H1 (cell line): ENCODE measurements around the gene TUBGCP6. TPM values are rescaled to one million over a fixed set of nuclear protein-coding genes. Genes with fewer than 3 reads are reported as not detected.

Experiments
- CTCF ChIA-PET: fragments of 300-600 bp; sonication (Branson Sonifier 250); formaldehyde crosslinking; loops from one replicate; lab custom pipeline; 2021; ENCODE audit not compliant: partially characterized antibody; lab: Charles Lee
- POLR2A ChIA-PET: fragments of 300-600 bp; sonication (Branson Sonifier 250); formaldehyde crosslinking; loops from one replicate; lab custom pipeline; 2021; ENCODE audit warnings: inconsistent platforms; ENCODE audit not compliant: partially characterized antibody; lab: Charles Lee
- DNase-seq, 2 experiments: peaks; one replicate each; pipeline versions ENCODE4 v3.0.0 to v3.0.0-alpha.2; 2010 to 2022; ENCODE audit warnings: low spot score in 2 of 2, low read depth in 1 of 2, mixed read lengths in 1 of 2
- FAIRE-seq: peaks from 2 replicates; lab custom pipeline; 2011; peaks lifted over from hg19 to GRCh38; lab: Jason Lieb, UNC
- H2AFZ ChIP-seq: 2 replicates; pipeline ENCODE4 v1.8.1; 2012; ENCODE audit warnings: low read length, inconsistent platforms
- H2AK5ac ChIP-seq: 2 replicates; pipeline ENCODE4 v1.6.1; 2013; ENCODE audit warnings: low read depth, low read length
- H2BK120ac ChIP-seq: replicated peaks from 2 replicates; pipeline ENCODE3; 2013; ENCODE audit warnings: low read depth, low read length, inconsistent platforms
- H2BK12ac ChIP-seq: 2 replicates; pipeline ENCODE4 v1.6.1; 2013; ENCODE audit warnings: low read depth, low read length
- H2BK15ac ChIP-seq: 2 replicates; pipeline ENCODE4 v1.6.1; 2013; ENCODE audit warnings: low read length
- H2BK20ac ChIP-seq: 2 replicates; pipeline ENCODE4 v1.6.1; 2013; ENCODE audit warnings: low read length
- H2BK5ac ChIP-seq: 2 replicates; pipeline ENCODE4 v1.6.1; 2013; ENCODE audit warnings: low read depth, low read length
- H3K14ac ChIP-seq: 2 replicates; pipeline ENCODE4 v1.6.1; 2013; ENCODE audit warnings: inconsistent platforms; ENCODE audit not compliant: insufficient read length
- H3K18ac ChIP-seq: 2 replicates; pipeline ENCODE4 v1.6.1; 2013; ENCODE audit warnings: low read length; ENCODE audit errors: extremely low read depth
- H3K23ac ChIP-seq: 2 replicates; pipeline ENCODE4 v1.6.1; 2013; ENCODE audit warnings: inconsistent platforms; ENCODE audit not compliant: insufficient read length
- H3K23me2 ChIP-seq: 2 replicates; pipeline ENCODE4 v1.6.1; 2013; ENCODE audit warnings: low read depth, low read length
- H3K27ac ChIP-seq: 2 replicates; pipeline ENCODE4 v1.6.1; 2011; ENCODE audit warnings: low read depth, low read length, inconsistent platforms
- H3K27me3 ChIP-seq, 4 experiments: replicated peaks in 1 of 4; 1 replicate in 1 of 4; 2 replicates in 3 of 4; pipeline versions ENCODE4 v1.6.1 to v1.8.1; 2011 to 2013; ENCODE audit warnings: low read length in 3 of 4, mild to moderate bottlenecking in 3 of 4, inconsistent platforms in 2 of 4, mixed read lengths in 2 of 4, moderate library complexity in 1 of 4; ENCODE audit not compliant: control insufficient read depth in 3 of 4, insufficient read depth in 3 of 4; ENCODE audit errors: extremely low read depth in 1 of 4
- H3K36me3 ChIP-seq, 4 experiments: 2 replicates each; pipeline versions ENCODE4 v1.6.1 to v1.8.1; 2011 to 2013; ENCODE audit warnings: mild to moderate bottlenecking in 4 of 4, low read length in 3 of 4, moderate library complexity in 2 of 4, control low read depth in 1 of 4, inconsistent platforms in 1 of 4; ENCODE audit not compliant: insufficient read depth in 4 of 4, control insufficient read depth in 2 of 4
- H3K4ac ChIP-seq: replicated peaks from 2 replicates; pipeline ENCODE3; 2013; ENCODE audit warnings: low read length, low read depth, mixed read lengths, inconsistent platforms; ENCODE audit not compliant: insufficient read length
- H3K4me1 ChIP-seq, 4 experiments: replicated peaks in 1 of 4; 1 replicate in 1 of 4; 2 replicates in 3 of 4; pipeline versions ENCODE4 v1.6.1 to v1.8.1; 2011 to 2013; ENCODE audit warnings: low read length in 3 of 4, inconsistent platforms in 2 of 4, mixed read lengths in 1 of 4; ENCODE audit not compliant: insufficient read depth in 4 of 4, control insufficient read depth in 3 of 4
- H3K4me2 ChIP-seq, 2 experiments: 2 replicates each; pipeline versions ENCODE4 v1.6.1 to v1.8.1; 2011 to 2013; ENCODE audit warnings: low read depth in 2 of 2, low read length in 2 of 2, control low read depth in 1 of 2, inconsistent platforms in 1 of 2, mild to moderate bottlenecking in 1 of 2; ENCODE audit not compliant: insufficient read depth in 1 of 2
- H3K4me3 ChIP-seq, 4 experiments: fragments of 200-600, 300-600 bp in 1 of 4; sonication (generic), shearing (Covaris generic), sonication (Bioruptor Twin) in 1 of 4; 2 replicates each; pipeline versions ENCODE4 v1.5.1 to v1.8.1; 2011 to 2016; ENCODE audit warnings: low read length in 4 of 4, low read depth in 3 of 4, control low read depth in 2 of 4, inconsistent platforms in 2 of 4, mild to moderate bottlenecking in 2 of 4, mixed read lengths in 1 of 4, moderate library complexity in 1 of 4; ENCODE audit not compliant: insufficient read depth in 2 of 4; ENCODE audit errors: extremely low read depth in 1 of 4
- H3K56ac ChIP-seq: replicated peaks from 2 replicates; pipeline ENCODE3; 2013; ENCODE audit warnings: low read depth, mild to moderate bottlenecking, mixed read lengths, low read length, inconsistent platforms; ENCODE audit not compliant: insufficient read length
- H3K79me1 ChIP-seq: 2 replicates; pipeline ENCODE4 v1.6.1; 2013; ENCODE audit warnings: low read depth, low read length, control low read depth
- H3K79me2 ChIP-seq, 2 experiments: 2 replicates each; pipeline versions ENCODE4 v1.6.1 to v1.8.1; 2012 to 2013; ENCODE audit warnings: low read length in 2 of 2, mild to moderate bottlenecking in 2 of 2, inconsistent platforms in 1 of 2; ENCODE audit not compliant: insufficient read depth in 2 of 2, control insufficient read depth in 1 of 2
- H3K9ac ChIP-seq, 4 experiments: replicated peaks in 1 of 4; 1 replicate in 1 of 4; 2 replicates in 3 of 4; pipeline versions ENCODE4 v1.6.1 to v1.8.1; 2011 to 2013; ENCODE audit warnings: low read depth in 3 of 4, low read length in 3 of 4, control low read depth in 2 of 4, mild to moderate bottlenecking in 2 of 4, moderate library complexity in 2 of 4, inconsistent platforms in 1 of 4; ENCODE audit errors: extremely low read depth in 1 of 4
- H3K9me3 ChIP-seq, 2 experiments: 2 replicates each; pipeline versions ENCODE4 v1.6.1 to v1.8.1; 2012 to 2013; ENCODE audit warnings: mild to moderate bottlenecking in 2 of 2, moderate library complexity in 2 of 2, control low read depth in 1 of 2, inconsistent platforms in 1 of 2, low read depth in 1 of 2, low read length in 1 of 2, mixed read lengths in 1 of 2; ENCODE audit not compliant: insufficient read depth in 2 of 2
- H4K20me1 ChIP-seq, 2 experiments: replicated peaks in 1 of 2; 2 replicates each; pipeline versions ENCODE3 to v1.8.1; 2011 to 2013; ENCODE audit warnings: inconsistent platforms in 2 of 2, low read length in 2 of 2, mild to moderate bottlenecking in 1 of 2; ENCODE audit not compliant: insufficient read depth in 2 of 2, control insufficient read depth in 1 of 2
- H4K5ac ChIP-seq: 2 replicates; pipeline ENCODE4 v1.6.1; 2013; ENCODE audit warnings: low read length, low read depth, mixed read lengths, inconsistent platforms; ENCODE audit not compliant: insufficient read length
- H4K8ac ChIP-seq: 2 replicates; pipeline ENCODE4 v1.8.0; 2013; ENCODE audit warnings: mild to moderate bottlenecking, moderate library complexity, low read length, inconsistent platforms; ENCODE audit not compliant: insufficient read depth; ENCODE audit errors: extremely low read depth
- H4K91ac ChIP-seq: replicated peaks from 2 replicates; pipeline ENCODE3; 2013; ENCODE audit warnings: low read length, mixed read lengths, inconsistent platforms; ENCODE audit not compliant: insufficient read length
- BCL11A ChIP-seq, 2 experiments: IDR thresholded peaks; one replicate each; pipeline ENCODE4 v1.6.1; 2011; ENCODE audit warnings: low read depth in 2 of 2, low read length in 2 of 2, mild to moderate bottlenecking in 2 of 2
- CHD1 ChIP-seq: IDR thresholded peaks from 2 replicates; pipeline ENCODE4 v1.6.1; 2012; ENCODE audit warnings: low read depth, low read length, improper control_type of control experiment
- CTBP2 ChIP-seq: IDR thresholded peaks from 2 replicates; pipeline ENCODE4 v1.7.0; 2011; ENCODE audit warnings: borderline replicate concordance, mild to moderate bottlenecking, moderate library complexity, mixed read lengths, low read length; ENCODE audit not compliant: insufficient read depth, insufficient read length
- HDAC2 ChIP-seq, 2 experiments: fragments of 300-600 bp in 1 of 2; sonication (generic) in 1 of 2; IDR thresholded peaks; 2 replicates each; pipeline ENCODE4 v1.6.1; 2011 to 2012; ENCODE audit warnings: low read depth in 2 of 2, low read length in 2 of 2, mild to moderate bottlenecking in 2 of 2, moderate library complexity in 2 of 2, borderline replicate concordance in 1 of 2, inconsistent platforms in 1 of 2
- NANOG ChIP-seq: IDR thresholded peaks from 2 replicates; pipeline ENCODE4 v1.6.1; 2011; ENCODE audit warnings: low read length, low read depth, mild to moderate bottlenecking, inconsistent platforms; ENCODE audit not compliant: insufficient read depth, poor library complexity, severe bottlenecking
- POLR2A ChIP-seq, 2 experiments: IDR thresholded peaks; 1 replicate in 1 of 2; 2 replicates in 1 of 2; pipeline ENCODE4 v1.6.1; 2011; ENCODE audit warnings: low read depth in 2 of 2, low read length in 2 of 2, mild to moderate bottlenecking in 2 of 2; ENCODE audit errors: control extremely low read depth in 1 of 2
- POLR2AphosphoS5 ChIP-seq: IDR thresholded peaks from 2 replicates; pipeline ENCODE4 v1.6.1; 2011; ENCODE audit warnings: low read depth, low read length
- RBBP5 ChIP-seq: IDR thresholded peaks from 2 replicates; pipeline ENCODE4 v1.7.1; 2012; ENCODE audit warnings: low read depth, mild to moderate bottlenecking, inconsistent platforms, low read length, moderate library complexity, borderline replicate concordance
- SIN3A ChIP-seq, 2 experiments: IDR thresholded peaks in 1 of 2; conservative IDR thresholded peaks in 1 of 2; 2 replicates each; pipeline ENCODE4 v1.6.1; 2011 to 2012; ENCODE audit warnings: low read length in 2 of 2, improper control_type of control experiment in 1 of 2, low read depth in 1 of 2, mild to moderate bottlenecking in 1 of 2
- SUZ12 ChIP-seq: fragments of 200-600 bp; sonication (generic); IDR thresholded peaks from 2 replicates; pipeline ENCODE4 v1.6.1; 2012; ENCODE audit warnings: mild to moderate bottlenecking, inconsistent platforms, low read length, moderate library complexity, mixed read lengths
- TAF7 ChIP-seq: optimal IDR thresholded peaks from 2 replicates; pipeline ENCODE3; 2011; ENCODE audit warnings: low read depth, mild to moderate bottlenecking, inconsistent platforms, low read length, moderate library complexity, borderline replicate concordance
- WGBS, 2 experiments: shearing (Covaris generic) in 1 of 2; methylation state at CpG; one replicate each; pipeline versions ENCODE4 v1.1.6 to v1.1.7; 2013 to 2015; ENCODE audit warnings: low lambda C conversion rate in 2 of 2, mixed read lengths in 2 of 2, inconsistent platforms in 1 of 2, low coverage in 1 of 2, missing lambda C conversion rate in 1 of 2; ENCODE audit not compliant: insufficient replicate concordance in 2 of 2, insufficient coverage in 1 of 2, insufficient read length in 1 of 2; ENCODE audit errors: extremely low coverage in 1 of 2, missing lambda C conversion rate in 1 of 2; 5-methylcytosine and 5-hydroxymethylcytosine counted together
- polyA plus RNA-seq, 7 experiments: library from polyadenylated mRNA; depleted of rRNA in 3 of 7; stranded (reverse) in 5 of 7; unstranded in 2 of 7; fragments of >200 nt in 5 of 7; fragments of 200-250 nt in 2 of 7; gene quantifications; 1 replicate in 5 of 7; 2 replicates in 1 of 7; 4 replicates in 1 of 7; pipeline versions ENCODE4 v1.2.1 to v1.2.3, GENCODE V29; 2011 to 2013; ENCODE audit warnings: missing spikeins in 2 of 7, mixed read lengths in 2 of 7
- total RNA-seq: library from RNA; stranded (reverse); fragmentation: NEBNext Ultra II Directional; extraction: Animal tissue kit (Norgen Biotek cat#: 25700); gene quantifications from 2 replicates; pipeline ENCODE4 v1.2.1, GENCODE V29; 2021

The TUBGCP6 gene
- total and polyA plus RNA-seq, 2 of the 8 experiments (the other 6 are each of a cell fraction or from before 2014, with no cell fraction given): 24.2 to 24.7 TPM

DNA sequence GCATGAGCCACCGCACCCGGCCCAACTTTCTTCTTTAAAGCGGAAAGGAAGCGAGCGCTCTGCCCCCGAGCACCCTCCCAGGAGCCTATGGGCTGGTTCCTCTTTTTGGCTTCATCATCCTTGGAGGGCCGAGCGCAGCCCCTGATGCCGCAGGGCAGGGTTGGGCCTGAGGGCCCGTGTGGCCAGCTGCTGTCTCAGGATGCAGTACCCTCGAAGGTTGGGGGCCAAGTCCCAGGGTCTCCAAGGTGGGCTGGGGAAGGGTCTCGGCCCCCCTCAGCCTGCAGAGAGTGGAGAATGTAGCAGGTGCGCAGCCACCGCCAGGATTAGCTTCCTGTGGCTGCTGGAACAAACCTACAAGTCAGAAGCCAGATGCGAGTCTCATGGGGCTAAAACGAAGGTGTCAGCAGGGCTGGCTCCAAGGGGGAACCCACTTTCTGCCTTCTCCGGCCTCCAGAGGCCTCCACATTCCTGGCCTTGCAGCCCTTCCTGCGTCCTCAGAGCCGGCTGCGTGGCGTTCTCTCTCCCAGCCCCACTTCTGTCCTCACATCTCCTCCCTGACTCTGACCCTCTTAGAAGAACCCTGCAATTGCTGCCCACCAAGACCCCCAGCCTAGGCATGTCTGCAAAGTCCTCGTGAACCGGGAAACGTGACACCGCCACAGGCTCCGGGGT lies 71.4 kb downstream of the TUBGCP6 start:
- Histone ChIP-seq H3K14ac (no peak overlapping the region), H2BK120ac (no peak overlapping the region), H2BK5ac (no peak overlapping the region), H3K4me2 (no peak overlapping the region), H3K27me3 (peaks cover 4 to 25% (median 15%) of the 10 kb centered on the region in 4 experiments), H3K27ac (no peak overlapping the region), H4K20me1 (peaks cover 0 to 3% of the 10 kb centered on the region in 2 experiments), H3K4me3 (no peak overlapping the region), H4K5ac (no peak overlapping the region), H2AK5ac (no peak overlapping the region), H3K4ac (no peak overlapping the region), H3K56ac (no peak overlapping the region), H2BK12ac (no peak overlapping the region), H3K9ac (no peak overlapping the region)
- CTCF ChIA-PET: interaction anchor here (1.8 kb wide), 1 partner anchor 9 kb away, joined by 5 read pairs; no protein-coding TSS in a partner anchor
- POLR2A ChIA-PET: no interaction called here
- DNase-seq (no peak), FAIRE-seq (no peak)
- 91% methylated on average over 21 of the region's 26 CpGs; no CpG with 5 or more reads in 1 of the 2 experiments for WGBS, 2 experiments
- TF ChIP-seq HDAC2 (IDR thresholded peaks at IDR 0.05; ENCODE audit: borderline replicate concordance in 1 of 2, low read depth in 2 of 2, low read length in 2 of 2) (no peak), SUZ12 (no peak), BCL11A (IDR thresholded peaks at IDR 0.05; ENCODE audit: low read depth in 2 of 2, low read length in 2 of 2) (no peak), CHD1 (no peak), NANOG (no peak), CTBP2 (no peak), SIN3A (conservative IDR thresholded peaks at IDR 0.05 in 1 of 2, IDR thresholded peaks at IDR 0.05 in 1 of 2; ENCODE audit: low read depth in 1 of 2, low read length in 2 of 2) (no peak), POLR2A (IDR thresholded peaks at IDR 0.05; ENCODE audit: control extremely low read depth in 1 of 2, low read depth in 2 of 2, low read length in 2 of 2) (no peak), POLR2AphosphoS5 (no peak), RBBP5 (no peak), TAF7 (no peak)
- TF ChIP-seq, all 59 proteins: peak for 0
- Histone ChIP-seq H3K18ac (no peak overlapping the region), H3K36me3 (no peaks in the 10 kb centered on the region), H3K23me2 (peaks cover 5% of the 10 kb centered on the region; the same call in 1 of the 2 replicates), H3K9me3 (no peaks in the 10 kb centered on the region), H3K79me1 (no peaks in the 10 kb centered on the region), H3K23ac (no peak overlapping the region), H2AFZ (no peak overlapping the region), H4K8ac (no peak overlapping the region), H2BK20ac (no peak overlapping the region), H3K79me2 (no peaks in the 10 kb centered on the region), H4K91ac (no peak overlapping the region), H3K4me1 (peaks cover 0 to 10% (median under 1%) of the 10 kb centered on the region in 4 experiments; a peak in 4 of 7 replicates), H2BK15ac (no peak overlapping the region)
